OCI-M1 (cell line): ENCODE results near the gene FAM161A.

Source experiments
- DNase-seq: peaks from one replicate; lab custom pipeline; 2025; lab: John Stamatoyannopoulos, UW

Gene FAM161A

DNA sequence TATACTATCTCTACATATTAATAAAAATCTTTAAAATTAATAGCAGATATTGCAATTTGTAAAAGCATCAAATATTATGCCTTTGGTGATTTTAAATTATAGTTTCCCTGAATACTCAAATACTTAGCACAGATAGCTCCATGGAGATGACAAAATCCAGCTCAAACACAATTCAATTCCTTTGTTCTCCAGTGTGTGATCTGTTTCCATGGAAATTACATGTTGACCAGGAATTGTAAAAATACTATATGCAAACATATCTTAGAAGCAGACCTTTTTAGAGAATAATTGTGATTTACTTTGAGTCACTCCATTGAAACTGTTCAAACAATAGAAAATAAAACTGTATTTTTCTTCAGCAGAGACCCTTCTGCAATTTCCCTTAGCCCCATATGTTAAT is 68.3 kb downstream of the FAM161A start:
- DNase-seq: no peak

GRCh38 chr2:61784643-61785042 is 69.2 kb downstream of the FAM161A start:
- no peak for DNase-seq

DNA sequence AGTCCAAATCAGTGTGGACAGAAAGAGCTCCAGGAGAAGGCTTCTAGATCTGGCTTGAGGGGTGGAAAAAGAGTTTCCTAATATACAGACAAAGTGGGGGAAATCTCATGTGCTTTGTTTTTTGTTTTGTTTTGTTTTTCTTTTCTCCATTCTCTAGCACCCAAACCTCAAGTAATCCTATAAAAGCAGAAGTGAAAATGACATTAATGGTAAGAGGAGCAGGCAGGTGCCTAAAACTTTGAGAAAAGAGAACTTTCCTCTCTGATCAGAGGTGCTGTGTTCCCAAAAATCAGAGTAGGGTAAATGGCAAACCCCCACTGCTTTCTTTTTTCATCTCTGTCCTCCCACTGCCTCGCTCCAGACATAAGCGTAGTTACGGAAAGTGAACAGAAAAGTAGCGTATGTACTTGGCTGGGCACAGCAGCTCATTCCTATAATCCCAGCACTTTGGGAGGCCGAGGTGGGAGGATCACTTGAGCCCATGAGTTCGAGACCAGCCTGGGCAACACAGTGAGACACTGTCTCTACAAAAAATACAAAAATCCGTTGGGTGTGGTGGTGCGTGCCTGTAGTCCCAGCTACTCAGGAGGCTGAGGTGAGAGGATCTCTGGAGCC is 77.8 kb downstream of the FAM161A start:
- peak; percentile 36 for DNase-seq
